Astrocyte of the hippocampus (primary cell): Measurements from ENCODE around the gene KLF6.

Experiments used
- DNase-seq: peaks from one replicate; pipeline ENCODE4 v3.0.0; 2011; ENCODE audit warnings: low read depth, low spot score

KLF6 gene

GRCh38 chr10:3787816-3788215 lies 2.8 kb upstream of the KLF6 start:
- no peak for DNase-seq

GRCh38 chr10:3787016-3787400 lies 2.0 kb upstream of the KLF6 start:
- DNase-seq, result no peak

- DNase-seq, result peak; percentile 76
Measured at GRCh38 chr10:3786295-3787015, 1.4 kb upstream of the KLF6 start.

GRCh38 chr10:3785851-3786271 lies 852 bp upstream of the KLF6 start:
- DNase-seq, result peak; percentile 71

GRCh38 chr10:3785251-3785850 lies 342 bp upstream of the KLF6 start:
- DNase-seq, result peak; percentile 100

- DNase-seq, result peak; percentile 82
Measured at GRCh38 chr10:3783682-3784432, 1.2 kb downstream of the KLF6 start.

GRCh38 chr10:3783316-3783681 lies 1.7 kb downstream of the KLF6 start:
- peak; percentile 83 for DNase-seq

GRCh38 chr10:3782451-3783315 lies 2.3 kb downstream of the KLF6 start:
- DNase-seq, result peak; percentile 92

GRCh38 chr10:3782146-3782450 lies 2.9 kb downstream of the KLF6 start:
- peak; percentile 78 for DNase-seq

- peak; percentile 69 for DNase-seq
Measured at GRCh38 chr10:3781468-3782145, 3.4 kb downstream of the KLF6 start.

- peak; percentile 48 for DNase-seq
Measured at GRCh38 chr10:3780771-3781467, 4.1 kb downstream of the KLF6 start.

- peak; percentile 81 for DNase-seq
Measured at GRCh38 chr10:3780021-3780770, 4.8 kb downstream of the KLF6 start.

GRCh38 chr10:3779158-3779741 lies 5.8 kb downstream of the KLF6 start:
- DNase-seq, result peak; percentile 52

- DNase-seq, result peak; percentile 38
Measured at GRCh38 chr10:3778692-3779157, 6.3 kb downstream of the KLF6 start.

- DNase-seq, result peak; percentile 34
Measured at GRCh38 chr10:3777981-3778691, 6.9 kb downstream of the KLF6 start.

GRCh38 chr10:3776796-3777571 lies 8.0 kb downstream of the KLF6 start:
- peak; percentile 83 for DNase-seq

- peak; percentile 72 for DNase-seq
Measured at GRCh38 chr10:3775696-3776551, 9.1 kb downstream of the KLF6 start.
